ENCODE measurements around the gene EFNA1.
A peak's percentile ranks its signal among the peaks of the same experiment; 100 is the strongest.
"Not testable (repeated sequence)": the region's sequence is repeated elsewhere in the genome, so short reads cannot be mapped to it uniquely, and the experiment has no call there.

The EFNA1 gene

DNA sequence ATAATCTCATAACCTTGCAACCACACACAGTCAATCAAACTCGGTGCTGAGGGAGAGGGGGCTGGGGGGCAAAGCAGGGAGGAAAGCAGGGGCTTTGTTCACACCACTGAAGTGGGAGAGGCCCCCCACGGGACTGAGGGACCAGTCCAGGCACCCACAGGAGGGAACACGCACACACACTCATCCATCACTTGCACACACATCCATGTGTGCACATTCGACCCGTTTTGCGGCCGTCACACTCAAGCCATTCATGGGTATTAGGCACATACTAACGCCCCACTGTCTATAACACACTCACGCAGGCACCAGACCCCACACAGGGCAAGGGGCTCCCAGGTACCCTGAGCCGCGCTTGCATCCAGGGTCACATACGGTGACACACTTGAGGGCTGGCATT lies 35.0 kb upstream of the EFNA1 start:
- no peak for DNase-seq

DNA sequence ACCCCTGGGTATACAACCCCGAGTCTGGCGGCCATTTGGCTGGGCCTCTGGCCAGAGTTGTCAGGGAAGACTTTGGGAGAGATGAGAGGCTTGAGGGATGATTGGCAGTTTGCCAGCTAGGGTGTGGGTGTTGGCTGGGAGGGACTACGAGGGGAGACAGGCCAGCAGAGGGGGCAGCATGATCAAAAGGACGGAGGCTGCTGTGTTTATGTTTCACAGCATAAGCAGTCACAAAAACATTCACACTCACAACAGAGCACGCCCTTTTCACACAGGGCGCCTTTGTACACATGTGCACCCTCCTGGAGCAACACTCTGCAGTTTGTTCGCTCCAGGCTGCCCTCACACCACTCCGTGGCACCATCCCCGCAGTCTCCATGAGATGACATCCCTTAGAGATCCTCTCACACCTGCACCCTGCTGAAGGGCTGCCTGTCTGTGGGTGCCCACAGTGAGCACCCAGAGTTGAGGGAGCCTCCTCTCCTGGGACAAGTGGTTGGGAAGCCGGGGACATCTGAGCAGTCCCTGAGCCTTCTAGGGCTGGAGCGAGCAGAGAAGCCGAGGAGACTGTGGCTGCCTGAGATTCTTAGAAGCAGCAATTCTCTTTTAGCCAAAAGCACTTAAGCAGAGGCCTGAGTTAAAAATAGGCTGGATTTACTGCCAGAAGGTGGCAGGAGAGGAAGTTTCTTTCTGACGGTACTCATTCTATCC lies 33.6 kb upstream of the EFNA1 start:
- DNase-seq: peak; percentile 97

DNA sequence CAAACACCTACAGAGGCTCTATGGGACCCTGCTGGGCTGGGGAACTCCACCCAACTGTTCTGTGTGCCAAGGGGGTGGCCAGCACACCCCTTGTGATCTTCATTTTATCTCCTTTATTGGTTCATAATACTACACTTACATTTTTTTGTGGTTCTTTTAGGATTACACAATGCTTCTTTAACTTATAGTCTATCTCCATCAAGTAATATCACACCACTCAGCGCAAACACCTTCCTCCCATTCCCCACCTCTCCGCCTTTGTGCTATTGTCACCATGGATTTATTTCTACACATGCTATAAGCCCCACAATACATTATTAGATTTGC lies 33.1 kb upstream of the EFNA1 start:
- DNase-seq: no peak

DNA sequence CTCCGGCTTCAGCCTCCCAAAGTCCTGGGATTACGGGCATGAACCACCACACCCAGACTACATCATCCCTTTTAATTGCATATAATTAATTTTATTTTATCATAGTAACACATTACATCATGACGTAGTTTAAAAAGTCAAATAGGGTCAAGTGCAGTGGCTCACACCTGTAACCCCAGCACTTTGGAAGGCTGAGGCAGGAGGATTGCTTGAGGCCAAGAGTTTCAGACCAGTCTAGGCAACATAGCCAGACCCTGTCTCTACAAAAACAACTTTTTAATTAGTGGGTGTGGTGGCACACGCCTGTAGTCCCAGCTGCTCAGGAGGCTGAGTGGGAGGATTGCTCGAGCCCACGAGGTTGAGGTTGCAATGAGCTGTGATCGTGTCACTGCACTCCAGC lies 28.3 kb upstream of the EFNA1 start:
- no peak for DNase-seq

DNA sequence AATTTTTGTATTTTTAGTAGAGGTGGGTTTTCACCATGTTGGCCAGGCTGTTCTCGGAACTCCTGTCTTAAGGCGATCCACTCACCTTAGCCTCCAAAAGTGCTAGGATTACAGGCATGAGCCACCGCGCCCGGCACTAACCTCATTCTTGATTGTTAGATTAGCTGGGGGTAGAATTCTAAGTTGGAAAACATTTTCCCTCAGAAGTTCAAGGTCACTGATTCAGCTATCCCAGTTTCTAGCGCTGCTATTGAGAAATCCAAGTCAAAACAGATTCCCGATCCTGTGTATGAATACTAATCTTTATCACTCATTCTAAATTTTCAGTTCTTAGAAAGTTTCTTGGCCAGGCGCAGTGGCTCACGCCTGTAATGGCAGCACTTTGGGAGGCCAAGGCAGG lies 24.4 kb upstream of the EFNA1 start:
- no peak for DNase-seq

DNA sequence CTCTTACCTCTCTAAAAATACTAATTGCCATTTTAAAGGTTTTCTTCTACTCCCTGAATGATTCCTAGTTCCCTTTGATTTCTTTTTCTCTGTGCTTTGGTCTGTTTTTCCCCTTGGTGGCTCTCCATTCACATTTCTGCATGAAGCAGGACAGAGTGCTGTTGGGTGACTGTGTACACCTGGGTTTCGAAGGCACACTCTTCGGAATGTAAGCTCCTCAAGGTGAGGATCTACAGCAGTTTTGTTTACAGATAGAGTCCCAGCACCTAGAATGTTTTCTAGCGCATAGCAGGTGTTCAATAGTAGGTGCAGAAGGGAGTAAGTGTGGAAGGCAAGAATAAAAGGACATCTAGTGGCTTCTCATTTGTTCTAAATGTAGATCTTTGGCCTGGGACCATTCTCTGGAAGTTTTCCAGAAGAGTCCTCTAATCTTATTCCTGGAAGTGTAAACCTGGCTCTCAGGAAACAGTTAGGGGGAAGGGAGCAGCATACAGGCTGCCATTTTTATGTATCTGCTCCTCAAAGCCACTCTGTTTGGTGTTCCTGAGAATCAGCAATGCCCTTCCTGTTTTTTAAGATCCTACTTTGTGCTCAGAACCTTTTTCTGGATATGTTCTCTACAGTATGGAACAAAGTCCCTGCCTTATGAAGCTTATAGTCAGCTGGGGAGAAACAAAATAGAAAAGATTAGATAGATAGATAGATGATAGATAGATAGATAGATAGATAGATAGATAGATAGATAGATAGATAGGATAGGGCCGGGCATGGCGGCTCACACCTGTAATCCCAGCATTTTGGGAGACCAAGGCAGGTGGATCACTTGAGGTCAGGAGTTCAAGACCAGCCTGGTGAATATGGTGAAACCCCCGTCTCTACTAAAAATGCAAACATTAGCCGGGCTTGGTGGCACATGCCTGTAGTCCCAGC lies 22.8 kb upstream of the EFNA1 start:
- no peak for DNase-seq

DNA sequence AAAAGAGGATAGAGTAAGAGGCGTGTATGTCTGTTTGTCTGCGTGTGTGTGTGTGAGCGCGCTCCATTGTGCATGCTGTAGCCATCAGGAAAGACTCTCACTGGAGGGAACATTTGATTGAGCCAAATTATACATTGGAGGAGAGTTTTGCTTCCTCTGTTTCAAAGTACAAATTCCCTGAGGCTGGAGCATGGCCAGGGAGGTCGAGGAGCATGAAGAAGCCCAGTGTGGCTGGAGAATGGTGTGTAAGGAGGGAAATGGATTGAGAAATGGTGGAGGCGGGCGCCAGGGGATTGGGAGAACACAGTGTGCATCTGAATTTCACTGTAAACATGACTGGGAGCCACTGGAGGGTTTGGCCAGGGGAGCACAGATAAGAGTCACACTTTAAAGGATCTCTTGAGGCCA lies 22.1 kb upstream of the EFNA1 start:
- DNase-seq: no peak

DNA sequence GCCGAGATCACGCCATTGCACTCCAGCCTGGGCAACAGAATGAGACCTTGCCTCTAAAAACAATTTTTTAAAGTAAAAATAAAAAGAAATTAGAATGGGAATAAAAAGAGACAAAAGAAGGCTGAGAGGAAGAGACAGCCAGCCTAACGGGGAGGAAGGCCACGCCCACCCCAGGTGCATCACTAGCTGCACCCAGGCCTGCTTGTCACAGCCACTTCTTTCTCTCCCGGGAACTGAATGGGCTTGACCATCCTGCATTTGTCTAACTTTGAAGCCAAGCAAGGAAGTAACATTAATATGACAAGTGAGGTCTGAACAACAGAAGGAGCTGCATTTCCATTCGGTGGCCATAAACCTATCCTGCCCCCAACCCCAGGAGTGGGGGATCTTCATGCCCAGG lies 20.8 kb upstream of the EFNA1 start:
- no peak for DNase-seq

DNA sequence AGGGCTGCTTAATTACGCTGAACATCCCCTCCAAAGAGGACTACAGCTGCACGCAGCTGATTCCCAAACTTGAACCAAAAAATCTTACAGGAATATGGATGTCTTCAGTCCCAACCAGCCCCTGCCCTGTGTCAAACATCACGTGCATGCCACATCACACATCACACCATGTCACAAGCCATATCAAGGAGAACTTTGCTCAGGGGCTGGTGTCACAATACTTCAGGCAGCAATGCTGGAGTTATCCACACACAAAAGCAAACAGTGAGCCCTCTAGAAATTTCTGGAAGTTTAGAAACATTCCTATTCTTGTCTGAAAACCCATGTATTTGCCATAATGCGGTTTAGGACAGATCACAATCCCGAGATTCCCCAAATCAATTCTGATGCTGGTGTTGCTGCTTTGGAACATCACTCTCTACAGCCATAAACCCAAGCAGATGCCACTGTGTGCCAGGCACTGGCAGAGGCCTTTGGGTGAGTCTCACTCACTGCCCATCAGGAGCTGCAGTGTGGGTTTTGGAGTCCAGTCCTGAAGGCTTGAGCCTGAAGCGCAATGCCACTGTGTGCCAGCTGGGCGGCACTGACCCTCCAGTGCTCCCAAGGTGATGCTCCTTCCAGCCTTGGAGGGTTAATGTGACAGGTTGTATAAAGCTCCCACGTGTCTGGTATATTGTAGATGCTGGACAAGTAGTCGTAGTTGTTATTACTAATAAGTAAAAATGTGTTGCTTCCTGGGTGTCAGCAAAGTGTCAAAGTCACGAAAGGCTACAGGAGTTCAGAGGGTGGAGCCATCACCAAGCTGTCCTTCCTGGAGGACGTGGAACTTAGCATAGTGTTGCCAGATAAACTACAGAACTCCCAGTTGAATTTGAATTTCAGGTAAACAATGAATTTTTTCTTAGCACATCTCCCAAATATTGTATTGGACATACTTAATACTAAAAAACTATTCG lies 20.1 kb upstream of the EFNA1 start:
- DNase-seq: no peak

DNA sequence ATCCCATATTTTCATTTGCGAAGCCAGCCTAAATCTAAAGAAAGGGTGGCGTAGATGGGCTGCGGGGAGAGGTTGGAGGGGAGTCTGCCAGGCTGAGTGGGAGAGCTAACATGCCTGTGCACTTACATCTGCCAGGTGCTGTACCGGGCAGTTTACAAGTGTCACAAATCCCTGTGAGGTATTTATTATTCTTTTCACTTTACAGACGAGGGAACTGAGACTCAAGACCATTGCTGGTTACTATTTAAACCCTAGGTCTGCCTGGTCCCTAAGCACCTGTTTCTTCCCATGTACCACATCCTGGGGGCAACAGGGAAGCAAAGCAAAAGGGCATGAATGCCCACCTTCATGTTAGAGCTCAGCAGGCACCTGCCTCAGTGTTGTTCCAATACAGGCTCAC lies 19.4 kb upstream of the EFNA1 start:
- no peak for DNase-seq

DNA sequence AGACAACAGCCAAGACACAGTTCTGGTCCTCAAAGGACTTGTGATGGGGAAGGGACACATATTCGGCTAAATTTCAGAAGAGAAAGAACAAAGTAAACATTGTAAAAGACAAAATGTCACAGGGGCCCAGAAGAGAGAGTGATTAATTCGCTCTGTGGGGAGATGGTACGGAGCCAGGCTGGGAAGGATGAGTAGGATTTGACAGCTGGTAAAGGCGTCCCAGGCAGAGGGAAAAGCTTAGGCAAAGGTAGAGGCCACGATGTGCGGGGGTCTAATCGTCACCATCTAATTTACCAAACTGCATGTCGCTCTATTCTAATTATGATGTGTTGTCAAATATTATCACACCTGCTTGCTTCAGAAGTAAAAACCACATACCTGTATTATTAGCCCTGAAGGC lies 17.3 kb upstream of the EFNA1 start:
- no peak for DNase-seq

DNA sequence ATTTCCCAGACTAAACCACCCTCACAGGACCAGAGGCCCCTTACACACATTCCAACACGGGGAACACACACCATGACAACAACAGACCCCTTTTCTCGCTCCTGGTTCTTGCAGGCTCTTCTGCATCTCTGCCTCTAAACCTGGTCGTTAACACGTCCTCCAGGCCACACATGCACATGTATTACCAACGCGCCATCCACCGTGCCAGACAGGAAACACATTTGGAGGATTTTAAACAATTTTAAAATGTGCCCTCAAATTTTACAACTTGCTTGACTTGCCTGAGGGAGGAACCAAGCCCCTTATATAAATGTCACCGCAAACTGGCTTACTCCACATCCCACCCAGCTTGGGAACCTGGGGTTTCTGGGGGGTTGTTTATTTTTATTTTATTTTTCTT lies 16.9 kb upstream of the EFNA1 start:
- no peak for DNase-seq

DNA sequence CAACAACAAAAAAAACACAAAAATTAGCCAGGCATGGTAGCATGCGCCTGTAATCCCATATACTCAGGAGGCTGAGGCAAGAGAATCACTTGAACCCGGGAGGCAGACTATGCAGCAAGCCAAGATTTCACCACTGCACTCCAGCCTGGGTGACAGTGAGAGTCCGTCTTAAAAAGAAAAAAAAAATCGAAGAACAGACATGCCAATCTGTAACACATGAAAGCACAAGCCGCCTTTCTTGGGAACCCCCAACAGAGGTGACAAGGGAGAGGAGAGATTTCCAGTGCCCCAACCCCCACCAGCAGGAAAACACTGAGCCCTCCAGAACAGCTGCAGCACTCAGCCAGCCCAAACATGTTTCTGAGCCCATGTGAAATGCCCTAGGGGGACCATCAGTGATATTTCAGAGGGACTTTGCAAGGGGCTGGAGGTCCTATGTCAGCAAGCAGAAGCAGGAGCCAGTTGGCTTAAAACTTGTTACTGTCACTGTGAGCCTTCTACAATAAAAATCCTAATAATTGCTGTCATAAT lies 14.2 kb upstream of the EFNA1 start:
- no peak for DNase-seq

DNA sequence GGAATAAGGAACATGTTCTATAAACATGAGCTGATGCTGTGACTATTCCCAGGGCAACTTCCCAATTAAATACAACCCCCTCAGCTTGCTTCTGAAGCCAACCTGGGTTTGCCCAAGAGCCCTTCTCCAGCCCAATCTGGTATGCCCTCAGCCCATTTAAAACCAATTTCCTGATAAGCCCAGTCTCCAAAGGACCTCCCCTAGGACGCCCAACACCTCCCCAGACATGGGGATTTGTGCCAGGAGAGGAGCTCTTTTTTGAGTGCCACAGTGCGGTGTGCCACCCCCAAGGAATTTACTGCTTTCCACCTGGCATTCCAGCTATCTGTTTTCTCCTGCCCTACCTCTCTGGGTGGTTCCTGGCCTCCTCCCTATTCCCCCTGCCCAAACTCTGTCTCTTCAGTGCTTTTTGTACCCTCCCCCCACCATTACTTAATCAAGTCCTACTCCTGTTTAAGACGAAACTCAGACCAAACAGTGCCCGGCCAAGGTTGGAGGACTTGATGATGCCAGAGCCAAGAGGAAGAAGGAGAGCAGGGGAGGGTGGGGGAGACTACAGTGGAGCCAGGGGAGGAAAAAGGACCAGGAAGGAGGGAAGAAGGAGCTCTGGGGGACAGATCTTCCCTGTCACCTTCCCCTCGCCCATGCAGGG lies 11.4 kb upstream of the EFNA1 start:
- DNase-seq: no peak

DNA sequence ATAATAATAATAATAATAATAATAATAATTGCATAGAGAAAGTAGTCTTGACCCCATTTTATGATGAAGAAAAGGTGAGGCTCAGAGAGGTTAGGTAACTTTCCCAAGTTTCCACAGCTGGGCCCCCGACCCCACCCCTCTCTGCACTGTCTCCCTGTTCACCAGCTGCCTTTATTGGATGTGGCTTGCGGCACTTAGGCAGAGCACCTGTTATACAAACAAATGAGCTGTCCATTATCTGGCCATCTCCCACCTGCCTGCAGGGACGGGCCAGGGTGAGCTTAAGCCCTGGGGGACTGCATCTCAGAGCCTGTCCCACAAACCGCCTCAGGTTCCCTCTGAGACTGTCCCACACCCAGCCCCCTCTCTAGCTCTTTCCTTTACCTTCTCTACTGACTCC lies 10.1 kb upstream of the EFNA1 start:
- DNase-seq: peak; percentile 26

DNA sequence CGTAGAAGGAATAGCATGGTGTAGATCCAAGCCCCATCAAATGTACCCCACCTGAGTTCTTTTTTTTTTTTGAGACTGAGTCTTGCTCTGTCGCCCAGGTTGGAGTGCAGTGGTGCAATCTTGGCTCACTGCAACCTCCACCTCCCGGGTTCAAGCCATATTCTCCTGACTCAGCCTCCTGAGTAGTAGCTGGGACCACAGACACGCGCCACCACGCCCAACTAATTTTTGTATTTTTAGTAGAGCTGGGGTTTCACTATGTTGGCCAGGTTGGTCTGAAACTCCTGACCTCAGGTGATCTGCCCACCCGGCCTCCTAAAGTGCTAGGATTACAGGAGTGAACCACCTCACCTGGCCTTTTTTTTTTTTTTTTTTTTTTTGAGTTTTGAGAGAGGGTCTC lies 9.6 kb upstream of the EFNA1 start:
- DNase-seq: not testable (repeated sequence)

DNA sequence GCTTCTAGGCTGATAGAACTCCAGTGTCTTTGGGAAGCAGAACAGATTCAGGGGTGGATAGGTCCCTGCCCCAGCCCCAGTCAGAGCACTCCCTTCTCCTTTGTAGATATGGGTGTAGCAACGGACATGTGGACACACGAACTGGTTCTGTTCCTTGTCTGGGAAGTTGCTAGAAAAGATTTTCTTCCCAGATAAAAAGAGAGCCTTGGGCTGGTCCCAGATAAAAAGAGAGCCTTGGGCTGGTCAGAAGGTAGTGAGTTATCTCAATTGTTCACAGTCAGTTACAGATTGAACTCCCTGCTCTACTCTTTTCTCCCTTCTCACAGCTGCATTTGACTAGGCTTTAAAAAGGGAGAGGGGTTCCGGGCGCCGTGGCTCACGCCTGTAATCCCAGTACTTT lies 7.4 kb upstream of the EFNA1 start:
- DNase-seq: no peak

DNA sequence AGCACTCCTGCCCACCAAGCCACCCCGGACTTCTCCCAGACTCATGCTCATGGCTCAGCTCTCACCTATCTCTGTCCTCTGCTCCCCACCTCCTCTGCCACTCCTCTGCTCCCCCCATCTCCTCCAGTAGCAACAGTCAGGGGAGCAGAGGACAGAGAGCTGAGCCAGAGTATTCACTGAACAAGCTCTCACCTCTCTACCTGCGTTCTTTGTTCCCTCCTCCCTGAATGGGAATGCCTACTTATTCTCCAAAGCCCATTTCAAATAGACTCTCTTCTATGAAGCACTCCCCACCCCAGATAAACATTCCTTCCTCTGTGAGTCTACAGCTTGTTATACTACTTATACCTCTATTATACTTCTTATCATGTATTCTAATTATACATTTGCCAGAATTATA lies 6.4 kb upstream of the EFNA1 start:
- no peak for DNase-seq

DNA sequence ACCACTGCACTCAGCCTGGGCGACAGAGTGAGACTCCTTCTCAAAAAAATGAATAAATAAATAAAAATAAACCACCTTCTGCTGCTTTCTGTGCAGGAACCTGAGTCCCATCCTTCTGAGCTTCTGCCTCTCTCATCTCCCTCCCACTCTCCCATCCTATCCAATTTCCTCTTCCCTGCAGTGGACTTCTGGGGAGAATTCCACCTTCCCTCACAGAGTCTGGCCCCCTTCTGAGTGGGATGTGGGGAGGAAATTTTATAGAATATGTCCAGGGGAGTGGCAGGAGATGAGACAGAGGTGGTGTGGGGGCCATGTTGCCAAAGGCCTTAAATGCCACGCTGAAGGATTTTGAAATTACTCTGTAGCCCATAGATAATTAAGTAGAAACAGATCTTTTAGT lies 5.4 kb upstream of the EFNA1 start:
- no peak for DNase-seq

DNA sequence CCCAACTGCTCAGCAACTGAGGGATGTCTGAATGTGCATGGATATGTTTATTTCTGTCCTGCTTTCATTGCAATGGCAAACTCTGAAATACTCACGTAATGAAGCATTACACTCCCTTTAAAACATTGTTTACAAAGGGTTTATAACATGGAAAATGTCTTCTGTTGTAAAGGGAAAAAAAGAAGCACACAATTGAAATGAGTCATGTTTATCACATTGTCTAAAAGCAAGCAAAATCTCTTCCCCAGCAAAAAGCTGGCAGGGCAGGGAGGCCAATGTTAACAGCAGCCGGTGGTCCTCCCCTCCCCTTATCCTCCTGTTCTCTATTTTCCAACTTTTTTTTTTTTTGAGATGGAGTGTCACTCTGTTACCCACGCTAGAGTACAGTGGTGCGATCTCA lies 3.9 kb upstream of the EFNA1 start:
- DNase-seq: no peak

DNA sequence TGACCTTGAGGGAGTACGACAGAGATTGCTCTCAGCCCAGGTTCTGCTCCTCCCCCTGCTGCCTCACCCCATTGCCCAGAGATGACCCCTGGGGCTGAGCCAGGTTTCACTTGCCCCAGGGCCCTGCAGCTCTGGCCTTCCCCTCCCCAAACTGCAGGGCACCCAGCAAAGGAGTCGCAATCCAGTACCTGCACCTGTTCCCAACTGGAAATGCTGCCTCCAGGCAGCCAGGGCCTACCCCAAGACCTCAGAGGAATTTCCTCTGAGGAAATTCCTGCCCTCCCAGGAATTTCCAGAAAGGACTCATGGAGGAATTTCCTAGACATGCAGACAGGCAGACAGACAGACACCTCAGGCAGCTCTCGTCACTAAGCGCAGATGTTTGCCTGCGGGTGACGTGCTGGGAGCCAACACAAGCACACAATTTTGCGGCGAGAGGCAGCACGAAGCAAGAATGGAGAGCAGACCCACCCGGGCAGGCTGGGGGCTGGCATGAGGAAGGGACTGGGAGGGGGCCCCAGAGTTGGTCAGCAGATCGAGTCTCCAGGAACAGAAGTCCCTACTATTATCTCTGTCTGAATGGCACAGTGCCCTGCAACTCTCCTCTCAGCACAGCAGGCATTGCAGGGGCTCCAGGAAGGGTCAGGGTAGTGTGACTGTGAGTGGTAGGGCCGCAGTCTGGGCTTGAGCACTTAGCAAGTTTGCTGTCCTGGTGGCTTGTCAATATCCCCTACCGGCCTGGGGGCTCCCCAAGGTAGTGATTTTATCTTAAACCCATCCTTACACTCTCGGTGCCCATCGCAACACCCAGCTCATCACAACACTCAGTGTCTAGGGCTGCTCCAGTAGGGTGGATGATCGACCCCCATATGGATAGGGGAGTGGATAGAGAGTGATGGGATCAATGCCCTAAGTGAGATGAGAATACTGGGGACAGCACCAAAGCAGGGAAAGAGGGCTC lies 2.9 kb upstream of the EFNA1 start:
- no peak for DNase-seq

All from COR-L47 (cell line).